Measurements from ENCODE around the gene BTRC. TPM values are rescaled to one million over a fixed set of nuclear protein-coding genes. Genes with fewer than 3 reads are reported as not detected.

Gene BTRC
- total RNA-seq, 2 donors from 2014 or later, result 16.0 to 25.4 TPM

GRCh38 chr10:101451667-101452069 lies 97.7 kb downstream of the BTRC start:
- Histone ChIP-seq H3K36me3 (no peaks in the 10 kb centered on the region), H3K9me3 (no peaks in the 10 kb centered on the region), H3K27me3 (replicated peaks; ENCODE audit: insufficient read depth) (no peaks in the 10 kb centered on the region), H3K4me1 (replicated peaks) (peaks cover 7% of the 10 kb centered on the region), H3K27ac (no peak overlapping the region), H3K4me3 (no peak overlapping the region)
- intact Hi-C loops (cut with DNase I), result loop anchor here (5.0 kb wide), 1 partner anchor 234 kb away; no protein-coding TSS in a partner anchor
- 80% methylated on average over 8 of the region's 8 CpGs for WGBS
- TF ChIP-seq CTCF (IDR thresholded peaks at IDR 0.05) (no peak), POLR2AphosphoS5 (IDR thresholded peaks at IDR 0.05) (no peak), POLR2A (IDR thresholded peaks at IDR 0.05) (no peak)
- DNase-seq (ENCODE audit: low spot score), result no peak

GRCh38 chr10:101452176-101452575 lies 98.2 kb downstream of the BTRC start:
- Histone ChIP-seq H3K4me1 (replicated peaks) (peaks cover 7% of the 10 kb centered on the region), H3K27me3 (replicated peaks; ENCODE audit: insufficient read depth) (no peaks in the 10 kb centered on the region), H3K9me3 (no peaks in the 10 kb centered on the region), H3K36me3 (no peaks in the 10 kb centered on the region), H3K27ac (no peak overlapping the region), H3K4me3 (no peak overlapping the region)
- TF ChIP-seq POLR2A (IDR thresholded peaks at IDR 0.05) (no peak), POLR2AphosphoS5 (IDR thresholded peaks at IDR 0.05) (no peak), CTCF (IDR thresholded peaks at IDR 0.05) (no peak)
- intact Hi-C loops (cut with DNase I), result loop anchor here (5.0 kb wide), 1 partner anchor 235 kb away; no protein-coding TSS in a partner anchor
- no peak for DNase-seq (ENCODE audit: low spot score)
- WGBS, result 90% methylated on average over 1 of the region's 1 CpG

- H3K27ac ChIP-seq, result no peak overlapping the region
- no peak for DNase-seq (ENCODE audit: low spot score)
- 89% methylated on average over 1 of the region's 1 CpG for WGBS
- H3K9me3 ChIP-seq, result no peaks in the 10 kb centered on the region
- H3K4me1 ChIP-seq (replicated peaks), result peaks cover 7% of the 10 kb centered on the region
- no peak for TF ChIP-seq CTCF (IDR thresholded peaks at IDR 0.05)
- TF ChIP-seq POLR2A (IDR thresholded peaks at IDR 0.05), result no peak
- TF ChIP-seq POLR2AphosphoS5 (IDR thresholded peaks at IDR 0.05), result no peak
- no peak overlapping the region for H3K4me3 ChIP-seq
- no peaks in the 10 kb centered on the region for H3K27me3 ChIP-seq (replicated peaks; ENCODE audit: insufficient read depth)
- intact Hi-C loops (cut with DNase I), result loop anchor here (5.0 kb wide), 1 partner anchor 235 kb away; no protein-coding TSS in a partner anchor
- H3K36me3 ChIP-seq, result no peaks in the 10 kb centered on the region
Measured at GRCh38 chr10:101452593-101452992, 98.6 kb downstream of the BTRC start.

- H3K27me3 ChIP-seq (replicated peaks; ENCODE audit: insufficient read depth), result no peaks in the 10 kb centered on the region
- intact Hi-C loops (cut with DNase I), result loop anchor here (5.0 kb wide), 1 partner anchor 236 kb away; no protein-coding TSS in a partner anchor
- TF ChIP-seq CTCF (IDR thresholded peaks at IDR 0.05) (no peak), POLR2AphosphoS5 (IDR thresholded peaks at IDR 0.05) (no peak), POLR2A (IDR thresholded peaks at IDR 0.05) (no peak)
- no peak overlapping the region for H3K4me3 ChIP-seq
- peaks cover 7% of the 10 kb centered on the region for H3K4me1 ChIP-seq (replicated peaks)
- DNase-seq (ENCODE audit: low spot score), result no peak
- WGBS, result 77% methylated on average over 1 of the region's 1 CpG
- no peak overlapping the region for H3K27ac ChIP-seq
- H3K9me3 ChIP-seq, result no peaks in the 10 kb centered on the region
- no peaks in the 10 kb centered on the region for H3K36me3 ChIP-seq
Measured at GRCh38 chr10:101453318-101453717, 99.4 kb downstream of the BTRC start.

All from prostate gland (tissue), 2 donors.